ENCODE results near the gene BZW2. TPM values are rescaled to one million over a fixed set of nuclear protein-coding genes. Genes with fewer than 3 reads are reported as not detected.
"Not testable (repeated sequence)": the region's sequence is repeated elsewhere in the genome, so short reads cannot be mapped to it uniquely, and the experiment has no call there.

The BZW2 gene
- polyA plus RNA-seq, 4 donors, result 69.0 to 82.1 (median 73.8) TPM

GRCh38 chr7:16669581-16669980 lies 23.6 kb downstream of the BZW2 start:
- no peak for DNase-seq (ENCODE audit: low read depth in 4 of 4, low spot score in 2 of 4)

GRCh38 chr7:16670021-16670420 lies 24.0 kb downstream of the BZW2 start:
- no peak for DNase-seq (ENCODE audit: low read depth in 4 of 4, low spot score in 2 of 4)

GRCh38 chr7:16670731-16671344 lies 24.9 kb downstream of the BZW2 start:
- DNase-seq (ENCODE audit: low read depth in 4 of 4, low spot score in 2 of 4), result no peak

GRCh38 chr7:16671811-16672210 lies 25.8 kb downstream of the BZW2 start:
- DNase-seq (ENCODE audit: low read depth in 4 of 4, low spot score in 2 of 4), result no peak

- no peak for DNase-seq (ENCODE audit: low read depth in 4 of 4, low spot score in 2 of 4)
Observed at GRCh38 chr7:16675277-16675676, 29.3 kb downstream of the BZW2 start.

- DNase-seq (ENCODE audit: low read depth in 4 of 4, low spot score in 2 of 4), result no peak
Observed at GRCh38 chr7:16677978-16678494, 32.1 kb downstream of the BZW2 start.

- not testable (repeated sequence) for DNase-seq (ENCODE audit: low read depth in 4 of 4, low spot score in 2 of 4)
Observed at GRCh38 chr7:16678645-16679566, 32.9 kb downstream of the BZW2 start.

GRCh38 chr7:16684935-16685334 lies 39.0 kb downstream of the BZW2 start:
- DNase-seq (ENCODE audit: low read depth in 4 of 4, low spot score in 2 of 4), result no peak

- DNase-seq (ENCODE audit: low read depth in 4 of 4, low spot score in 2 of 4), result no peak
Observed at GRCh38 chr7:16685535-16685934, 39.6 kb downstream of the BZW2 start.

GRCh38 chr7:16688249-16688648 lies 42.3 kb downstream of the BZW2 start:
- no peak for DNase-seq (ENCODE audit: low read depth in 4 of 4, low spot score in 2 of 4)

- no peak for DNase-seq (ENCODE audit: low read depth in 4 of 4, low spot score in 2 of 4)
Observed at GRCh38 chr7:16691241-16691640, 45.3 kb downstream of the BZW2 start.

- no peak for DNase-seq (ENCODE audit: low read depth in 4 of 4, low spot score in 2 of 4)
Observed at GRCh38 chr7:16693601-16694318, 47.8 kb downstream of the BZW2 start.

GRCh38 chr7:16694806-16695205 lies 48.8 kb downstream of the BZW2 start:
- DNase-seq (ENCODE audit: low read depth in 4 of 4, low spot score in 2 of 4), result no peak

GRCh38 chr7:16695621-16696237 lies 49.7 kb downstream of the BZW2 start:
- peak in 3 of 4 donors; percentile 5 to 43 (median 8) for DNase-seq (ENCODE audit: low read depth in 4 of 4, low spot score in 2 of 4)

- DNase-seq (ENCODE audit: low read depth in 4 of 4, low spot score in 2 of 4), result no peak
Observed at GRCh38 chr7:16697507-16698199, 51.7 kb downstream of the BZW2 start.

- DNase-seq (ENCODE audit: low read depth in 4 of 4, low spot score in 2 of 4), result no peak
Observed at GRCh38 chr7:16698200-16698905, 52.4 kb downstream of the BZW2 start.

GRCh38 chr7:16702441-16702840 lies 56.5 kb downstream of the BZW2 start:
- DNase-seq (ENCODE audit: low read depth in 4 of 4, low spot score in 2 of 4), result no peak

- no peak for DNase-seq (ENCODE audit: low read depth in 4 of 4, low spot score in 2 of 4)
Observed at GRCh38 chr7:16708511-16708910, 62.5 kb downstream of the BZW2 start.

- DNase-seq (ENCODE audit: low read depth in 4 of 4, low spot score in 2 of 4), result no peak
Observed at GRCh38 chr7:16708980-16709379, 63.0 kb downstream of the BZW2 start.
